ENCODE results near the gene INPP5A. TPM values are rescaled to one million over a fixed set of nuclear protein-coding genes. Genes with fewer than 3 reads are reported as not detected.
A peak's percentile ranks its signal among the peaks of the same experiment; 100 is the strongest.

The INPP5A gene
- total RNA-seq, 1 experiment from 2014 or later = 16.6 TPM

- no peak overlapping the region for H3K27ac Mint-ChIP-seq (ENCODE audit: unreplicated experiment)
- no peak for TF ChIP-seq CTCF (IDR thresholded peaks at IDR 0.05; ENCODE audit: unreplicated experiment)
- H3K36me3 Mint-ChIP-seq (ENCODE audit: insufficient read depth, unreplicated experiment) = peaks cover 43% of the 10 kb centered on the region
- DNase-seq = peak; percentile 99
- H3K4me3 Mint-ChIP-seq (ENCODE audit: low read depth, unreplicated experiment) = peak overlapping the region; percentile 77
- BruUV-seq (replicated peaks) = no TSS peak
- intact Hi-C loops (cut with micrococcal nuclease; ENCODE audit: unreplicated experiment) = no loop called here
- peaks cover 34% of the 10 kb centered on the region for H3K4me1 Mint-ChIP-seq (ENCODE audit: low read depth, unreplicated experiment)
- H3K27me3 Mint-ChIP-seq (ENCODE audit: unreplicated experiment) = no peaks in the 10 kb centered on the region
- H3K9me3 Mint-ChIP-seq (ENCODE audit: low read depth, unreplicated experiment) = no peaks in the 10 kb centered on the region
- CTCF ChIA-PET = no interaction called here
Measured at GRCh38 chr10:132536877-132537683, 507 bp upstream of the INPP5A start.

- Mint-ChIP-seq H3K27ac (ENCODE audit: unreplicated experiment) (peak overlapping the region; percentile 67), H3K27me3 (ENCODE audit: unreplicated experiment) (no peaks in the 10 kb centered on the region), H3K4me3 (ENCODE audit: low read depth, unreplicated experiment) (peak overlapping the region; percentile 77), H3K4me1 (ENCODE audit: low read depth, unreplicated experiment) (peaks cover 27% of the 10 kb centered on the region), H3K9me3 (ENCODE audit: low read depth, unreplicated experiment) (no peaks in the 10 kb centered on the region), H3K36me3 (ENCODE audit: insufficient read depth, unreplicated experiment) (peaks cover 34% of the 10 kb centered on the region)
- BruUV-seq (replicated peaks) = TSS peak; percentile 34
- no peak for TF ChIP-seq CTCF (IDR thresholded peaks at IDR 0.05; ENCODE audit: unreplicated experiment)
- CTCF ChIA-PET = no interaction called here
- intact Hi-C loops (cut with micrococcal nuclease; ENCODE audit: unreplicated experiment) = no loop called here
- DNase-seq = no peak
Measured at GRCh38 chr10:132538031-132538789, 623 bp downstream of the INPP5A start.

GRCh38 chr10:132538790-132539421, 1.3 kb downstream of the INPP5A start:
- intact Hi-C loops (cut with micrococcal nuclease; ENCODE audit: unreplicated experiment) = no loop called here
- no peaks in the 10 kb centered on the region for H3K9me3 Mint-ChIP-seq (ENCODE audit: low read depth, unreplicated experiment)
- CTCF ChIA-PET = no interaction called here

More at GRCh38 chr10:132538790-132539421, 1.3 kb downstream of the INPP5A start:
- peak overlapping the region; percentile 77 for H3K4me3 Mint-ChIP-seq (ENCODE audit: low read depth, unreplicated experiment)
- H3K27me3 Mint-ChIP-seq (ENCODE audit: unreplicated experiment) = no peaks in the 10 kb centered on the region
- TF ChIP-seq CTCF (IDR thresholded peaks at IDR 0.05; ENCODE audit: unreplicated experiment) = no peak
- H3K27ac Mint-ChIP-seq (ENCODE audit: unreplicated experiment) = peak overlapping the region; percentile 67
- H3K36me3 Mint-ChIP-seq (ENCODE audit: insufficient read depth, unreplicated experiment) = peaks cover 34% of the 10 kb centered on the region
- no peak for DNase-seq
- H3K4me1 Mint-ChIP-seq (ENCODE audit: low read depth, unreplicated experiment) = peaks cover 20% of the 10 kb centered on the region
- no TSS peak for BruUV-seq (replicated peaks)

Data from Calu3 (cell line).